SK-N-SH treated with all-trans-retinoic acid at 6 μM for 48 hours (cell line): ENCODE results near the gene EMC9.

Source experiments
- ATAC-seq: fragments of 200-7000 bp; cut with Tn5 transposase; 3 replicates; pipeline ENCODE4 v1.9.1; 2020; ENCODE audit warnings: mild to moderate bottlenecking, moderate library complexity
- ARNTL ChIP-seq: fragments of 450-650 bp; formaldehyde crosslinking; IDR thresholded peaks from 2 replicates; pipeline ENCODE4 v1.5.0; 2020; ENCODE audit warnings: low read depth, mild to moderate bottlenecking, moderate library complexity, borderline replicate concordance
- BACH2 ChIP-seq: fragments of 250-450 bp; sonication (Bioruptor Pico); IDR thresholded peaks from 2 replicates; pipeline ENCODE4 v1.9.0; 2021; ENCODE audit warnings: mild to moderate bottlenecking, borderline replicate concordance
- CREB5 ChIP-seq: fragments of 250-450 bp; sonication (Bioruptor Pico); IDR thresholded peaks from 2 replicates; pipeline ENCODE4 v1.5.1; 2020; ENCODE audit warnings: low read depth, mild to moderate bottlenecking, moderate library complexity
- ESRRG ChIP-seq: fragments of 250-450 bp; sonication (Bioruptor Pico); IDR thresholded peaks from 2 replicates; pipeline ENCODE4 v1.6.1; 2021; ENCODE audit warnings: mild to moderate bottlenecking
- GLIS3 ChIP-seq: fragments of 250-450 bp; sonication (Bioruptor Pico); IDR thresholded peaks from 2 replicates; pipeline ENCODE4 v1.5.0; 2020; ENCODE audit warnings: mild to moderate bottlenecking, moderate library complexity
- ISL1 ChIP-seq: fragments of 250-450 bp; sonication (Bioruptor Pico); IDR thresholded peaks from 2 replicates; pipeline ENCODE4 v2.1.2; 2022; ENCODE audit warnings: mild to moderate bottlenecking, moderate library complexity
- OSR1 ChIP-seq: fragments of 250-450 bp; sonication (Bioruptor Pico); IDR thresholded peaks from 2 replicates; pipeline ENCODE4 v1.8.0; 2022; ENCODE audit warnings: moderate library complexity, mild to moderate bottlenecking, inconsistent platforms
- PATZ1 ChIP-seq: fragments of 250-450 bp; sonication (Bioruptor Pico); IDR thresholded peaks from 2 replicates; pipeline ENCODE4 v1.8.0; 2020; ENCODE audit warnings: mild to moderate bottlenecking, moderate library complexity, borderline replicate concordance
- POU6F1 ChIP-seq: fragments of 250-450 bp; sonication (Bioruptor Pico); IDR thresholded peaks from 2 replicates; pipeline ENCODE4 v1.8.0; 2021; ENCODE audit warnings: low read depth, mild to moderate bottlenecking, moderate library complexity, borderline replicate concordance
- PPARA ChIP-seq: fragments of 250-450 bp; sonication (Bioruptor Pico); IDR thresholded peaks from 2 replicates; pipeline ENCODE4 v1.5.0; 2020; ENCODE audit warnings: mild to moderate bottlenecking, borderline replicate concordance
- RARB ChIP-seq: fragments of 250-450 bp; sonication (Bioruptor Pico); IDR thresholded peaks from 2 replicates; pipeline ENCODE4 v1.8.0; 2021; ENCODE audit warnings: mild to moderate bottlenecking, moderate library complexity
- SNAI2 ChIP-seq: fragments of 250-450 bp; sonication (Bioruptor Pico); IDR thresholded peaks from 2 replicates; pipeline ENCODE4 v1.5.0; 2020; ENCODE audit warnings: mild to moderate bottlenecking, moderate library complexity
- TCF4 ChIP-seq: fragments of 250-450 bp; sonication (Bioruptor Pico); IDR thresholded peaks from 2 replicates; pipeline ENCODE4 v1.8.0; 2021; ENCODE audit warnings: mild to moderate bottlenecking, moderate library complexity, borderline replicate concordance
- TOX ChIP-seq: fragments of 250-450 bp; sonication (Bioruptor Pico); IDR thresholded peaks from 2 replicates; pipeline ENCODE4 v1.8.0; 2021; ENCODE audit warnings: mild to moderate bottlenecking, moderate library complexity, borderline replicate concordance
- TSHZ2 ChIP-seq: fragments of 250-450 bp; sonication (Bioruptor Pico); IDR thresholded peaks from 2 replicates; pipeline ENCODE4 v1.5.0; 2020; ENCODE audit warnings: mild to moderate bottlenecking, moderate library complexity
- ZC3H10 ChIP-seq: fragments of 250-450 bp; sonication (Bioruptor Pico); IDR thresholded peaks from 2 replicates; pipeline ENCODE4 v1.5.1; 2021; ENCODE audit warnings: mild to moderate bottlenecking, moderate library complexity
- ZFP3 ChIP-seq: fragments of 250-450 bp; sonication (Bioruptor Pico); IDR thresholded peaks from 2 replicates; pipeline ENCODE4 v1.5.0; 2020; ENCODE audit warnings: mild to moderate bottlenecking, moderate library complexity
- ZFP30 ChIP-seq: fragments of 450-650 bp; formaldehyde crosslinking; IDR thresholded peaks from 2 replicates; pipeline ENCODE4 v1.5.0; 2022; ENCODE audit warnings: mild to moderate bottlenecking, moderate library complexity
- ZNF8 ChIP-seq: fragments of 450-650 bp; formaldehyde crosslinking; IDR thresholded peaks from 2 replicates; pipeline ENCODE4 v1.5.0; 2020; ENCODE audit warnings: mild to moderate bottlenecking, moderate library complexity
- TF ChIP-seq, protein P1 (sequence below): fragments of 250-450 bp; sonication (Bioruptor Pico); IDR thresholded peaks from 2 replicates; pipeline ENCODE4 v1.5.1; 2021; ENCODE audit warnings: mild to moderate bottlenecking, moderate library complexity

The EMC9 gene

GRCh38 chr14:24132061-24132685 lies 9.2 kb downstream of the EMC9 start:
- TF ChIP-seq SNAI2 (CRISPR knock-in tag), result no peak
- TF ChIP-seq ZFP3, result no peak
- TF ChIP-seq, protein P1, sequence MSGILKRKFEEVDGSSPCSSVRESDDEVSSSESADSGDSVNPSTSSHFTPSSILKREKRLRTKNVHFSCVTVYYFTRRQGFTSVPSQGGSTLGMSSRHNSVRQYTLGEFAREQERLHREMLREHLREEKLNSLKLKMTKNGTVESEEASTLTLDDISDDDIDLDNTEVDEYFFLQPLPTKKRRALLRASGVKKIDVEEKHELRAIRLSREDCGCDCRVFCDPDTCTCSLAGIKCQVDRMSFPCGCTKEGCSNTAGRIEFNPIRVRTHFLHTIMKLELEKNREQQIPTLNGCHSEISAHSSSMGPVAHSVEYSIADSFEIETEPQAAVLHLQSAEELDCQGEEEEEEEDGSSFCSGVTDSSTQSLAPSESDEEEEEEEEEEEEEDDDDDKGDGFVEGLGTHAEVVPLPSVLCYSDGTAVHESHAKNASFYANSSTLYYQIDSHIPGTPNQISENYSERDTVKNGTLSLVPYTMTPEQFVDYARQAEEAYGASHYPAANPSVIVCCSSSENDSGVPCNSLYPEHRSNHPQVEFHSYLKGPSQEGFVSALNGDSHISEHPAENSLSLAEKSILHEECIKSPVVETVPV (CRISPR knock-in tag), result no peak
- no peak for TF ChIP-seq BACH2
- no peak for TF ChIP-seq TCF4 (CRISPR knock-in tag)
- TF ChIP-seq ISL1 (CRISPR knock-in tag), result no peak
- no peak for TF ChIP-seq PPARA (CRISPR knock-in tag)
- no peak for TF ChIP-seq GLIS3
- no peak for TF ChIP-seq ARNTL (CRISPR knock-in tag)
- no peak for TF ChIP-seq CREB5 (CRISPR knock-in tag)
- no peak for TF ChIP-seq TSHZ2
- TF ChIP-seq ZNF8 (CRISPR knock-in tag), result no peak
- no peak for TF ChIP-seq ZFP30 (CRISPR knock-in tag)
- no peak for TF ChIP-seq POU6F1 (CRISPR knock-in tag)
- TF ChIP-seq ZC3H10, result no peak
- no peak for ATAC-seq

GRCh38 chr14:24131549-24131966 lies 9.8 kb downstream of the EMC9 start:
- no peak for ATAC-seq
- no peak for TF ChIP-seq POU6F1 (CRISPR knock-in tag)
- TF ChIP-seq RARB (CRISPR knock-in tag), result no peak
- TF ChIP-seq ESRRG (CRISPR knock-in tag), result no peak
- TF ChIP-seq OSR1, result no peak
- TF ChIP-seq ARNTL (CRISPR knock-in tag), result no peak
- TF ChIP-seq TOX (CRISPR knock-in tag), result no peak
- TF ChIP-seq ZNF8 (CRISPR knock-in tag), result no peak
- TF ChIP-seq ZFP3, result no peak
- TF ChIP-seq TSHZ2, result no peak
- TF ChIP-seq PPARA (CRISPR knock-in tag), result no peak
- TF ChIP-seq BACH2, result no peak
- no peak for TF ChIP-seq ZFP30 (CRISPR knock-in tag)
- no peak for TF ChIP-seq PATZ1 (CRISPR knock-in tag)
- no peak for TF ChIP-seq SNAI2 (CRISPR knock-in tag)
- no peak for TF ChIP-seq CREB5 (CRISPR knock-in tag)
- no peak for TF ChIP-seq TCF4 (CRISPR knock-in tag)
- no peak for TF ChIP-seq GLIS3
- TF ChIP-seq, protein P1 (CRISPR knock-in tag), result no peak
- TF ChIP-seq ISL1 (CRISPR knock-in tag), result no peak
- TF ChIP-seq, all 23 proteins: peak for 0
